SU-DHL-6 (cell line): ENCODE data around the gene TRIM40.

Experiments used
- EZH2phosphoT487 ChIP-seq: fragments of 200-600 bp; sonication (generic), shearing (Covaris generic); conservative IDR thresholded peaks from 2 replicates; pipeline ENCODE4 v1.6.1; 2018; ENCODE audit warnings: mild to moderate bottlenecking, antibody characterized with exemption, low read length, moderate library complexity, mixed read lengths
- TF ChIP-seq, protein P1 (sequence below): fragments of 200-600 bp; sonication (generic); IDR thresholded peaks from one replicate; pipeline ENCODE4 v1.5.1; 2017; ENCODE audit warnings: antibody characterized with exemption, mild to moderate bottlenecking, low read length, moderate library complexity; ENCODE audit not compliant: insufficient read depth, poor library complexity, severe bottlenecking

DNA sequence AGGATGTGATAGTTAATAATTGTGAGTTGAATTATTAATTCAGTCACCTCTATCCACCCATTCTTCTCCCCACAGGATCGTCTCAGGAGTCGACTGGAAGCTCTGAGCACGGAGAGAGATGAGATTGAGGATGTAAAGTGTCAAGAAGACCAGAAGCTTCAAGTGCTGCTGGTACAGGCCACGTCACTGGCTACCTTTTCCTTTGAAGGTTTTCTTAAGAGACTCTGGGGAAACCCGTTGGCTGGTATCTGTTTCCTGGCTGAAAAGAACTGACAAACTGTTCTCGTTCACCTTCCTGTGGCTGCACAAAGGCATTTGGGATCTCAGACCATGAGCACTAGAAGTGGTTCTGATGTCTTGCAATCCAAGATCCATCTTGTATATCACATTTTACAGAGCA is 31.2 kb downstream of the TRIM40 start:
- TF ChIP-seq, protein P1, sequence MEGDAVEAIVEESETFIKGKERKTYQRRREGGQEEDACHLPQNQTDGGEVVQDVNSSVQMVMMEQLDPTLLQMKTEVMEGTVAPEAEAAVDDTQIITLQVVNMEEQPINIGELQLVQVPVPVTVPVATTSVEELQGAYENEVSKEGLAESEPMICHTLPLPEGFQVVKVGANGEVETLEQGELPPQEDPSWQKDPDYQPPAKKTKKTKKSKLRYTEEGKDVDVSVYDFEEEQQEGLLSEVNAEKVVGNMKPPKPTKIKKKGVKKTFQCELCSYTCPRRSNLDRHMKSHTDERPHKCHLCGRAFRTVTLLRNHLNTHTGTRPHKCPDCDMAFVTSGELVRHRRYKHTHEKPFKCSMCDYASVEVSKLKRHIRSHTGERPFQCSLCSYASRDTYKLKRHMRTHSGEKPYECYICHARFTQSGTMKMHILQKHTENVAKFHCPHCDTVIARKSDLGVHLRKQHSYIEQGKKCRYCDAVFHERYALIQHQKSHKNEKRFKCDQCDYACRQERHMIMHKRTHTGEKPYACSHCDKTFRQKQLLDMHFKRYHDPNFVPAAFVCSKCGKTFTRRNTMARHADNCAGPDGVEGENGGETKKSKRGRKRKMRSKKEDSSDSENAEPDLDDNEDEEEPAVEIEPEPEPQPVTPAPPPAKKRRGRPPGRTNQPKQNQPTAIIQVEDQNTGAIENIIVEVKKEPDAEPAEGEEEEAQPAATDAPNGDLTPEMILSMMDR = no peak
- TF ChIP-seq EZH2phosphoT487 = no peak
